ENCODE measurements around the gene P3H3.

- TF ChIP-seq, protein P1, sequence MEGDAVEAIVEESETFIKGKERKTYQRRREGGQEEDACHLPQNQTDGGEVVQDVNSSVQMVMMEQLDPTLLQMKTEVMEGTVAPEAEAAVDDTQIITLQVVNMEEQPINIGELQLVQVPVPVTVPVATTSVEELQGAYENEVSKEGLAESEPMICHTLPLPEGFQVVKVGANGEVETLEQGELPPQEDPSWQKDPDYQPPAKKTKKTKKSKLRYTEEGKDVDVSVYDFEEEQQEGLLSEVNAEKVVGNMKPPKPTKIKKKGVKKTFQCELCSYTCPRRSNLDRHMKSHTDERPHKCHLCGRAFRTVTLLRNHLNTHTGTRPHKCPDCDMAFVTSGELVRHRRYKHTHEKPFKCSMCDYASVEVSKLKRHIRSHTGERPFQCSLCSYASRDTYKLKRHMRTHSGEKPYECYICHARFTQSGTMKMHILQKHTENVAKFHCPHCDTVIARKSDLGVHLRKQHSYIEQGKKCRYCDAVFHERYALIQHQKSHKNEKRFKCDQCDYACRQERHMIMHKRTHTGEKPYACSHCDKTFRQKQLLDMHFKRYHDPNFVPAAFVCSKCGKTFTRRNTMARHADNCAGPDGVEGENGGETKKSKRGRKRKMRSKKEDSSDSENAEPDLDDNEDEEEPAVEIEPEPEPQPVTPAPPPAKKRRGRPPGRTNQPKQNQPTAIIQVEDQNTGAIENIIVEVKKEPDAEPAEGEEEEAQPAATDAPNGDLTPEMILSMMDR (IDR thresholded peaks at IDR 0.05): no peak
- no peak for TF ChIP-seq POLR2A (IDR thresholded peaks at IDR 0.05)
Observed at GRCh38 chr12:6807170-6807569, 21.0 kb upstream of the P3H3 start.

Measured in esophagus squamous epithelium (tissue), 4 donors.